GM12878 (cell line): ENCODE data around the gene SPATC1L.

Experiments
- CBFB ChIP-seq: IDR thresholded peaks from 2 replicates; pipeline ENCODE4 v1.6.1; 2016; ENCODE audit warnings: antibody characterized with exemption, low read depth
- CTCF ChIP-seq, 3 experiments: IDR thresholded peaks in 2 of 3; conservative IDR thresholded peaks in 1 of 3; 2 replicates each; pipeline ENCODE4 v1.5.1; 2011; ENCODE audit warnings: low read depth in 3 of 3, low read length in 3 of 3, mild to moderate bottlenecking in 3 of 3, control low read depth in 2 of 3, moderate library complexity in 2 of 3, inconsistent platforms in 1 of 3, mixed read lengths in 1 of 3; ENCODE audit not compliant: control insufficient read depth in 2 of 3, insufficient read depth in 1 of 3; ENCODE audit errors: extremely low read depth in 1 of 3
- FOS ChIP-seq: IDR thresholded peaks from 3 replicates; pipeline ENCODE4 v1.6.1; 2011; ENCODE audit warnings: borderline replicate concordance; ENCODE audit not compliant: insufficient read length; ENCODE audit errors: extremely low read depth
- NRF1 ChIP-seq: conservative IDR thresholded peaks from 2 replicates; pipeline ENCODE4 v1.6.1; 2011; ENCODE audit warnings: mild to moderate bottlenecking, low read depth, low read length, improper control_type of control experiment
- RFX5 ChIP-seq: IDR thresholded peaks from 2 replicates; pipeline ENCODE4 v1.6.1; 2011; ENCODE audit warnings: low read depth, low read length, improper control_type of control experiment
- ZBED1 ChIP-seq: IDR thresholded peaks from 2 replicates; pipeline ENCODE4 v1.6.1; 2016; ENCODE audit warnings: borderline replicate concordance
- ZNF274 ChIP-seq: IDR thresholded peaks from one replicate; pipeline ENCODE4 v1.8.0; 2011; ENCODE audit not compliant: insufficient read length, insufficient read depth

DNA sequence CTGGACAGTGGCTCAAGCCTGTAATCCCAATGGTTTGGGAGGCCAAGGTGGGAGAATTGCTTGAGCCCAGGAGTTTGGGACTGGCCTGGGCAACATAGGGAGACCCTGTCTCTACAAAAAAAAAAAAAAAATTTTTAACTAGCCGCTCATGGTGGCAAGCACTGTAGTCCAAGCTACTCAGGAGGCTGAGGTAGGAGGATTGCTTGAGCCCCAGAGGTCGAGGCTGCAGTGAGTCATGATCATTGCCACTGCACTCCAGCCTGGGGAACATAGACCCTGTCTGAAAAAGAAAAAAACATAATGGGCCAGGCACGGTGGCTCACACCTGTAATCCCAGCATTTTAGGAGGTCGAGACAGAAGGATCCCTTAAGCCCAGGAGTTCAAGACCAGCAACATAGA is 5.3 kb downstream of the SPATC1L start:
- no peak for TF ChIP-seq ZBED1
- TF ChIP-seq CBFB = no peak
- TF ChIP-seq FOS = no peak
- TF ChIP-seq NRF1 = no peak
- no peak for TF ChIP-seq RFX5
- no peak for TF ChIP-seq CTCF (IDR thresholded peaks at IDR 0.05 in 2 of 3, conservative IDR thresholded peaks at IDR 0.05 in 1 of 3; ENCODE audit: control insufficient read depth in 2 of 3, extremely low read depth in 1 of 3, insufficient read depth in 1 of 3, low read depth in 3 of 3, low read length in 3 of 3)
- no peak for TF ChIP-seq ZNF274
